GM18861 (cell line): Measurements from ENCODE around the gene FAM24A.
"Not testable (repeated sequence)": the region's sequence is repeated elsewhere in the genome, so short reads cannot be mapped to it uniquely, and the experiment has no call there.

Experiments
- ATAC-seq: cut with Tn5 transposase; IDR thresholded peaks from one replicate; pipeline ENCODE4 v1.9.1; 2021; ENCODE audit not compliant: unreplicated experiment

FAM24A gene

DNA sequence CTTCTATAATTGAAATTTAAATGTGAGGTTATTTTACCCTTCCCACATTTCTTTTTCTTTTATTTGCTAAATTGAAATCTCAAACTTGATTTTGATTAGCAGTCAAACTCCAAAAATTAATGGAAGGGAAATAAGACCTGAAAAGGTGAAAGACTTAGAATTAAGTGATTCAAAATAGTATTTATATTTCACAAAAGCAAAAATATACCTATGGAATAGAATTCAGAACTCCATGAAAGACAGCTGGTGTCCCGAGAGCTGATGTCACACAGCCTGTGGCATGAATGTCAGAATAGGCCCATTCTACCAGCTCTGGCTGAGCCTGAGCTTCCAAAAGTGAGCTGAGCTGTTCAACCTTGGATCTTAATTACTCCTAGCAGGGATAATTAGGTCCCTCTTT, at the start of gene FAM24A:
Gene FAM24A, plus strand, starts transcription at position 301 of the 400 bp plus-strand sequence. CDS start 1,025 bp downstream, outside the sequence.
- ATAC-seq: no peak

- ATAC-seq: no peak
Measured at GRCh38 chr10:122861711-122862161, 48.7 kb upstream of the FAM24A start.

DNA sequence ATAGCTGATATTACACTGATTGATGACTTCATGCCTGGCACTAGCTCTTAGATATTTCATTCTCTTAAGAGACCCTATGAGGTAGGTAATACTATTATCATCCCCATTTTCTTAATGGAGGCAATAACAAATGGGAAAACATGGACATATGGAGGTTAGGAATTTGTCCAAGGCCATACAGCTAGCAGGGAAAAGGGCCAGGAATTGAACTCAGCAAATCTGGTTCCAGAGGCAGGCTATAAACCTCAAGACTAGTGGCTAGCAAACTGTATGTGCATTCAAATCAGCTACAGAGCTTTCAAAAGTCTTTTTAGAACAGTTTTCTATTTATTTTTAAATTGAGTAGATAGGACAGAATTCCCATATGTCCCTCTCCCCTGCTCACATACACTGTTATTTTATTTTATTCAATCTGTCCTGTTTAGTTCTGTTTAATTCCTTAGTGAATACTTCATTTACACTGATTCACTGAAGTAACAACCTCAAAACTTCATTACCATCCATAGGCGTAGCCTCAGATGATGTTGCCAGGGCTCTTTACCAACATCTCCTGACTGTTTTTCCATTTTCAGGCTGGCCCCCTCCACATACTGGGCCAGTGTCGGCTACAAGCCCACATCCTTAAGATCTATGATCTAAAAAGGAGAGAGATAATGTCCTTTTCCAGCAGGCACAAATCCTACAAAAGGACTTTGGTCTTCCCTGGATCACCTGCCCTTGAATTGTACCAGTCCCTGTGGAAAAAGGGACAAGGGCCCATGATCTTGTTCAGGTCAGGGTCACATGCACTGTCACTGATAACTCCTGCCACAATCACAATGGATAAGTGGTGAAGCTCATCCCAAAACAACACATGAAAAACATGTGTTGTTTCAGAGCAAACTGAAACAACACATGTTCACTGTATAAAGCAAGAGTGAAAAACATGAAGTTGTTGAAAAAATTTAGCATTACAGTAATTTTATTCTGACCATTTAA, 46.9 kb upstream of the FAM24A start:
- ATAC-seq: no peak

DNA sequence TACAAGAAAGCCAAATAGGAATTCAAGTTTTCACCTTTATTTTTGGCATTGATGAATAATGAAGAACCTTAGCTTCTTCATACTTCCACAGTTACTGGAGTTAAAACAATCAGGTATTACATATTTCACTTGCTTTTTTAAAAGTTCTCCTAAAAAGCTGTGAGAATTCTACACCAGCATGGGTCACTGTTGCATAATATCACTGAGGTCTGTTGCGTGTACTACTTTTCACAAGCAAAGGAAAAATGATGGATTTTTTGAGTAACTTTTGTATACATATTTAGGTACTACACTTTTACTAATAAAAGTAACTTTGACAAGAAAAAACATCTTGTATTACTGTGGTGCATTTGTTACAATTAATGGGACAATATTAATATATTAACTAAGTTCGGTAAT, 46.2 kb upstream of the FAM24A start:
- no peak for ATAC-seq

GRCh38 chr10:122864901-122865300, 45.5 kb upstream of the FAM24A start:
- no peak for ATAC-seq

DNA sequence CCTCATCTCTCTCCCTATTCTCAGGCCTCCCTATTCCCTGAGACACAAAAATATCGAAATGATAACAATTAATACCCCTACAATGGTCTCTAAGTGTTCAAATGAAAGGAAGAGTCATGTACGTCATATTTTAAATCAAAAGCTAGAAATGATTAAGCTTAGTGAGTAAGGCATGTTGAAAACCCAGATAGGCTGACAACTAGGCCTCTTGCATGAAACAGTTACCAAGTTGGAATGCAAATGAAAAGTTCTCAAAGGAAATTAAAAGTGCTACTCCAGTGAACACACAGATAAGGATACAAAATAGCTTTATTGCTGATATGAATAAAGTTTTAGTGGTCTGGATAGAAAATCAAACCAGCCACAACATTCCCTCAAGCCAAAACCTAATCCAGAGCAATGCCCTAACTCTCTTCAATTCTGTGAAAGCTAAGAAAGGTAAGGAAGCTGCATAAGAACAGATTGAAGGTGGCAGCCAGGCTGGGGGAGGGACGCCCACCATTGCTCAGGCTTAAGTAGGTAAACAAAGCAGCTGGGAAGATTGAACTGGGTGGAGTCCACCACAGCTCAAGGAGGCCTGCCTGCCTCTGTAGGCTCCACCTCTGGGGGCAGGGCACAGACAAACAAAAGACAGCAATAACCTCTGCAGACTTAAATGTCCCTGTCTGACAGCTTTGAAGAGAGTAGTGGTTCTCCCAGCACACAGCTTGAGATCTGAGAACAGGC, 43.5 kb upstream of the FAM24A start:
- not testable (repeated sequence) for ATAC-seq

GRCh38 chr10:122868768-122869167, 41.6 kb upstream of the FAM24A start:
- ATAC-seq: not testable (repeated sequence)

GRCh38 chr10:122871947-122872346, 38.5 kb upstream of the FAM24A start:
- ATAC-seq: not testable (repeated sequence)

DNA sequence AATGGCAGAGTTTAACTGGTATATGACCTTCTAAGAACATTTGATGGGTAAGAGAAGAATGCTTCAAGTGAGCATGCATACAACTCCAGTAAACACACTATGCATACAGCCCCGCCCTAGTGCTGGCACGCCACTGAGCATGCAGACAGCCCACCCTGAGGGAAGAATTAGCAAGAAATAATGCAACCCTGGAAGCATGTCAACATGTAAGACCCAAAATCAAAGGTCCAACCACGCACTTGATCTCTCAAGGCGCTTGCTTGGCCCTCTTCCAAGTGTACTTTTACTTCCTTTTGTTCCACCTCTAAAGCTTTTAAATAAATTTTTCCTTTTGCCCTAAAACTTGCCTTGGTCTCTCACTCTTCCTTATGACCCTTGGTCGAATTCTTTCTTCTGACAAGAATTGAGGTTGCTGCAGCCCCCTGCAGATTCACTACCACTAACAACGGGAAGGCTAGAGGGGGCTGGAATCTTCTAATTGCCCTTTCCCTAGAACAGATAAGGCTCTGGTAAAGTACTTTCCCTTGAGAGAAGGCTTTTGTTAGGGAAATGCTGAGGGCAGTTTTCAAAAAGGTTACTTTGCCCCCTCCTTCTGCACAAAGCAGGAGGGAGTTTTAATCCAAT, 34.5 kb upstream of the FAM24A start:
- ATAC-seq: no peak

DNA sequence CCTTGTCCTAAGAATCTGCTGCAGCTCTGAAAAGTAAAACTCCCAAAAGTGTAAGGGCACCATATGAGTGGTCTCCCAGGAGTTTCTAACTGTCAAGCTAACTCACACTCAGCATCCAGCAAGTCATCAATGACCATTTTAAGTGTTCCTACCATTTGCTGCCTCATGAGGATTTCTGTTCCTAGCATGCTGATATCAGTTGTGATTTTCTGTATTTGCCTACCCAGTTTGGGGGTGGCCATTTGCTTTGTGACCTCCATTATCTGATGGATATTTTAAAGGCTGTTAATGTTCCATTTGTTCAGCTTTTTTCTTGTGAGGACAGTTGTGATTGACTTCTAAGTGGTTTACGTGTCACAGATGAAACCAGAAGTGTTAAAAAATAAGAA, 33.9 kb upstream of the FAM24A start:
- ATAC-seq: no peak

GRCh38 chr10:122877264-122877663, 33.1 kb upstream of the FAM24A start:
- no peak for ATAC-seq

- ATAC-seq: no peak
Measured at GRCh38 chr10:122878799-122879338, 31.5 kb upstream of the FAM24A start.

DNA sequence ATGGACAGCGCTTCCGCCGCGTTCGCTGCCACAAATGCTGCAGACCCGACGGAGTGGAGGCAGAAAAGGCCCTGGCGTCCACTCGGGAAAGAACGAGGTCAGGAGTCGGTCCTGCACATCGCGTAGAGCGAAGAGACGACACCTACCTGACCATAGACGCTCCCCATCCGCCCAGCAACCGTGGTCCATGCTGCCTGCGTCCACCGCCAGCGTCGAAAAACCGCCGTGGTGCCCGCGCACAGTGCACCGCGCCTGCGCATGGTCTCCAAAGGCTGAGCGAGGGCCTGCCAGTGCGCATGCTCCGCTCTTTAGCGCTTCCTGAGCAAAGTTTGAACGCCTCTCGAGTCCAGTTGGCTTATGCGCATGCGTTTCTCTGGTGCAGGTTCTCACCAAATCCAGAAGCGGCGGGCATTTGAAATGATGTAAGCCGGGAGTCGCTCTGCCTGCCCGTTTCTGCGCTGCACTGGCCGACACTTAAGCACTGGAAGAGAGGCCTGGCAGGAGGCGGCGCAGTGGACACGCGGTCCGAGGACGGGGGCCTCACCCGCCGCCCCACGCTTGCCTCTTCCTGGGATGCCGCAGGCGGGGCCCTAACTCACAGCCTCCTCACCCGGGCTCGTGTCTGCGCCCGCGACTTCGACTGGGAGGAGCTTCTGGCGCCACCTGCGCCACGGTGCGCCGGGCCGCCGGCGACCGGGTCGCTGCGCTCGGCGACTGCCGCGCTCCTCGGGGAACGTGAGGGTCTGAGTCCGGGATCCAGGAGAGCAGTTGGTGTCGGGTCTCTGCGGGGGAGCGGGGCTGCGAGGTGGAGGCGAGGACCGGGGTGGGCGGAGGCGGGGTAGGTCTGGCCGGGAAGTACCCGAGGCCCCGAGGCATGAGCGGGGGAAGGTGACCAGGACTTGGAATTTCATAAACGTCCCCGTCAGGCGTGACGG, 30.8 kb upstream of the FAM24A start, which contains the start of gene FAM24B:
Gene FAM24B, minus strand, starts transcription at position 243 of the 935 bp plus-strand sequence. CDS start 29,066 bp downstream, outside the sequence.
- ATAC-seq: peak; percentile 77

- no peak for ATAC-seq
Measured at GRCh38 chr10:122882766-122883165, 27.6 kb upstream of the FAM24A start.

- no peak for ATAC-seq
Measured at GRCh38 chr10:122884166-122884565, 26.2 kb upstream of the FAM24A start.

- ATAC-seq: no peak
Measured at GRCh38 chr10:122894261-122894944, 16.0 kb upstream of the FAM24A start.

- ATAC-seq: not testable (repeated sequence)
Measured at GRCh38 chr10:122903861-122904260, 6.5 kb upstream of the FAM24A start.

GRCh38 chr10:122911889-122912484, 1.6 kb downstream of the FAM24A start:
- no peak for ATAC-seq

GRCh38 chr10:122915700-122916099, 5.3 kb downstream of the FAM24A start:
- no peak for ATAC-seq
